ENCODE measurements around the gene FBXW7.

GRCh38 chr4:152479428-152480026, 56.4 kb downstream of the FBXW7 start:
- TF ChIP-seq POLR2A (IDR thresholded peaks at IDR 0.05), result no peak
- TF ChIP-seq CTCF (IDR thresholded peaks at IDR 0.05), result no peak
